ENCODE data around the gene SOX18. TPM values are rescaled to one million over a fixed set of nuclear protein-coding genes. Genes with fewer than 3 reads are reported as not detected.

SOX18 gene
- total and polyA plus RNA-seq, 2 of the 13 experiments (the other 11 are each of a cell fraction or from before 2014, with no cell fraction given), result 1.6 to 1.9 TPM

GRCh38 chr20:64027981-64028685 is 21.3 kb downstream of the SOX18 start:
- 97% methylated on average over 23 of the region's 24 CpGs for WGBS (ENCODE audit: low lambda C conversion rate)
- no TSS peak for BruUV-seq (replicated peaks)
- Histone ChIP-seq H2AFZ (ENCODE audit: low read length) (no peak overlapping the region), H3K36me3 (replicated peaks in 1 of 2; ENCODE audit: control insufficient read depth in 1 of 2, insufficient read depth in 2 of 2, low read length in 2 of 2) (peaks cover 53 to 76% of the 10 kb centered on the region in 2 experiments), H3K4me1 (ENCODE audit: insufficient read depth, low read length) (peaks cover 26% of the 10 kb centered on the region), H3K79me2 (ENCODE audit: insufficient read depth, low read length) (peaks cover 4% of the 10 kb centered on the region), H3K9ac (ENCODE audit: insufficient read depth, low read depth, low read length) (no peak overlapping the region), H3K27ac (ENCODE audit: extremely low read length, insufficient read depth, low read length) (no peak overlapping the region), H3K9me3 (ENCODE audit: low read length) (no peaks in the 10 kb centered on the region), H4K20me1 (ENCODE audit: insufficient read depth, low read length) (no peaks in the 10 kb centered on the region), H3K4me2 (ENCODE audit: low read depth, low read length) (no peak overlapping the region), H3K27me3 (ENCODE audit: control insufficient read depth in 1 of 2, insufficient read depth in 2 of 2, low read length in 2 of 2) (no peaks in the 10 kb centered on the region), H3K4me3 (replicated peaks in 1 of 3; ENCODE audit: insufficient read depth in 1 of 3, low read depth in 2 of 3, low read length in 3 of 3) (no peak overlapping the region)
- CTCF ChIA-PET (ENCODE audit: low intra/inter-chr PET ratio, low total read pairs), result no interaction called here
- intact Hi-C loops (cut with micrococcal nuclease; ENCODE audit: unreplicated experiment), result no loop called here
- ATAC-seq (no peak), FAIRE-seq (no peak), DNase-seq (ENCODE audit: low spot score) (no peak)
- TF ChIP-seq AGO2 (optimal IDR thresholded peaks at IDR 0.05; ENCODE audit: low read depth, low read length) (peak; percentile 90), RBM22 (optimal IDR thresholded peaks at IDR 0.05; ENCODE audit: low read length) (peak; percentile 42), ZNF75D (CRISPR knock-in tag; IDR thresholded peaks at IDR 0.05; ENCODE audit: borderline replicate concordance) (no peak), RBFOX2 (IDR thresholded peaks at IDR 0.05; ENCODE audit: low read depth, low read length) (peak; percentile 47; the same call in 1 of the 2 replicates), ZNF782 (CRISPR knock-in tag; IDR thresholded peaks at IDR 0.05; ENCODE audit: borderline replicate concordance) (0 out of 2 replicates have a peak, but pooled peaks have one; percentile 52)
- POLR2A ChIA-PET, result interaction anchor here (5.0 kb wide), 1 partner anchor 8 kb away, joined by 81 read pairs; the partner anchor contains the start of gene C20orf204
- in situ Hi-C loops (cut with HindIII; ENCODE audit: extremely low pct_ligation_motif_present, low pct_unique_long_range_greater_than_20kb), result no loop called here

GRCh38 chr20:64025826-64026412 is 23.5 kb downstream of the SOX18 start:
- no peak for DNase-seq (ENCODE audit: low spot score)
- ATAC-seq, result no peak
- Histone ChIP-seq H3K27ac (ENCODE audit: extremely low read length, insufficient read depth, low read length) (peak overlapping the region; percentile 92), H2AFZ (ENCODE audit: low read length) (no peak overlapping the region), H3K79me2 (ENCODE audit: insufficient read depth, low read length) (peaks cover 4% of the 10 kb centered on the region), H3K9ac (ENCODE audit: insufficient read depth, low read depth, low read length) (no peak overlapping the region), H3K36me3 (replicated peaks in 1 of 2; ENCODE audit: control insufficient read depth in 1 of 2, insufficient read depth in 2 of 2, low read length in 2 of 2) (peaks cover 55 to 82% of the 10 kb centered on the region in 2 experiments), H3K9me3 (ENCODE audit: low read length) (no peaks in the 10 kb centered on the region), H3K4me1 (ENCODE audit: insufficient read depth, low read length) (peaks cover 42% of the 10 kb centered on the region), H3K27me3 (ENCODE audit: control insufficient read depth in 1 of 2, insufficient read depth in 2 of 2, low read length in 2 of 2) (no peaks in the 10 kb centered on the region), H3K4me3 (replicated peaks in 1 of 3; ENCODE audit: insufficient read depth in 1 of 3, low read depth in 2 of 3, low read length in 3 of 3) (no peak overlapping the region), H4K20me1 (ENCODE audit: insufficient read depth, low read length) (no peaks in the 10 kb centered on the region), H3K4me2 (ENCODE audit: low read depth, low read length) (no peak overlapping the region)
- in situ Hi-C loops (cut with HindIII; ENCODE audit: extremely low pct_ligation_motif_present, low pct_unique_long_range_greater_than_20kb) (no loop called here), intact Hi-C loops (cut with micrococcal nuclease; ENCODE audit: unreplicated experiment) (no loop called here)
- CTCF ChIA-PET (ENCODE audit: low intra/inter-chr PET ratio, low total read pairs), result no interaction called here
- no TSS peak for BruUV-seq (replicated peaks)
- WGBS (ENCODE audit: low lambda C conversion rate), result 99% methylated on average over 29 of the region's 29 CpGs
- POLR2A ChIA-PET, result interaction anchor here (1.0 to 5.0 kb wide), 4 partner anchors 8 to 45 kb away, joined by 3 to 81 read pairs (median 12); partner anchors contain the start of genes C20orf204 and PRPF6
- no peak for FAIRE-seq
- TF ChIP-seq ZNF570 (CRISPR knock-in tag; IDR thresholded peaks at IDR 0.05; ENCODE audit: borderline replicate concordance) (no peak), MZF1 (CRISPR knock-in tag; IDR thresholded peaks at IDR 0.05; ENCODE audit: borderline replicate concordance) (no peak), SALL1 (CRISPR knock-in tag; IDR thresholded peaks at IDR 0.05) (peak; percentile 2; the same call in 1 of the 2 replicates), CCDC6 (CRISPR knock-in tag; IDR thresholded peaks at IDR 0.05) (no peak), ZNF274 (CRISPR knock-in tag; IDR thresholded peaks at IDR 0.05) (0 out of 2 replicates have a peak, but pooled peaks have one; percentile 23), SNRNP70 (IDR thresholded peaks at IDR 0.05; ENCODE audit: low read depth, low read length) (no peak), BORCS8-MEF2B (CRISPR knock-in tag; IDR thresholded peaks at IDR 0.05) (0 out of 2 replicates have a peak, but pooled peaks have one; percentile 9), MTF2 (CRISPR knock-in tag; IDR thresholded peaks at IDR 0.05; ENCODE audit: borderline replicate concordance) (no peak), DNMT1 (CRISPR knock-in tag; IDR thresholded peaks at IDR 0.05) (0 out of 2 replicates have a peak, but pooled peaks have one; percentile 27), SRY (CRISPR knock-in tag; IDR thresholded peaks at IDR 0.05) (peak; percentile 41; the same call in 1 of the 2 replicates), ZBTB38 (CRISPR knock-in tag; IDR thresholded peaks at IDR 0.05) (no peak), ZNF296 (CRISPR knock-in tag; conservative IDR thresholded peaks at IDR 0.05) (0 out of 2 replicates have a peak, but pooled peaks have one; percentile 6), ZNF768 (CRISPR knock-in tag; IDR thresholded peaks at IDR 0.05) (peak; percentile 22; the same call in 1 of the 2 replicates), NFIB (CRISPR knock-in tag; IDR thresholded peaks at IDR 0.05; ENCODE audit: borderline replicate concordance) (peak; percentile 93)

All from HepG2 (cell line).